H9 (cell line): Measurements from ENCODE around the gene HOXA7. TPM values are rescaled to one million over a fixed set of nuclear protein-coding genes. Genes with fewer than 3 reads are reported as not detected.

Experiments used
- DNase-seq: peaks from one replicate; pipeline ENCODE4 v3.0.0-alpha.2; 2017
- H2AFZ ChIP-seq: one replicate; pipeline ENCODE4 v1.6.1; 2013; ENCODE audit warnings: mild to moderate bottlenecking, low read length, control low read depth, moderate library complexity
- H2AK5ac ChIP-seq: 2 replicates; pipeline ENCODE4 v1.6.1; 2013; ENCODE audit warnings: low read length, control low read depth, mixed read lengths; ENCODE audit not compliant: insufficient read length
- H2BK120ac ChIP-seq: one replicate; pipeline ENCODE4 v1.6.1; 2013; ENCODE audit warnings: low read depth, mild to moderate bottlenecking, low read length, control low read depth, inconsistent platforms; ENCODE audit not compliant: poor library complexity, severe bottlenecking
- H2BK12ac ChIP-seq: 2 replicates; pipeline ENCODE4 v1.6.1; 2013; ENCODE audit warnings: low read length, control low read depth, mixed read lengths, low read depth; ENCODE audit not compliant: insufficient read length
- H2BK15ac ChIP-seq: 2 replicates; pipeline ENCODE4 v1.6.1; 2013; ENCODE audit warnings: low read depth, low read length, control low read depth
- H2BK20ac ChIP-seq: one replicate; pipeline ENCODE4 v1.6.1; 2013; ENCODE audit warnings: low read depth, mild to moderate bottlenecking, low read length, control low read depth, inconsistent platforms; ENCODE audit not compliant: poor library complexity, severe bottlenecking
- H2BK5ac ChIP-seq: 2 replicates; pipeline ENCODE4 v1.6.1; 2013; ENCODE audit warnings: low read length, control low read depth, mixed read lengths; ENCODE audit not compliant: insufficient read length
- H3K14ac ChIP-seq: 2 replicates; pipeline ENCODE4 v1.6.1; 2013; ENCODE audit warnings: low read length, control low read depth; ENCODE audit not compliant: insufficient read depth
- H3K18ac ChIP-seq: 2 replicates; pipeline ENCODE4 v1.6.1; 2013; ENCODE audit warnings: low read depth, mild to moderate bottlenecking, mixed read lengths, low read length, control low read depth; ENCODE audit not compliant: insufficient read length
- H3K23ac ChIP-seq: 2 replicates; pipeline ENCODE4 v1.6.1; 2013; ENCODE audit warnings: low read length, control low read depth, mixed read lengths, low read depth; ENCODE audit not compliant: insufficient read length
- H3K23me2 ChIP-seq: 2 replicates; pipeline ENCODE4 v1.6.1; 2013; ENCODE audit warnings: low read depth, mild to moderate bottlenecking, mixed read lengths, low read length, control low read depth; ENCODE audit not compliant: insufficient read length, poor library complexity, severe bottlenecking
- H3K27ac ChIP-seq: 2 replicates; pipeline ENCODE4 v1.5.1; 2013; ENCODE audit warnings: low read length, control low read depth, mixed read lengths, low read depth; ENCODE audit not compliant: insufficient read length
- H3K27me3 ChIP-seq: 2 replicates; pipeline ENCODE4 v1.6.1; 2013; ENCODE audit warnings: low read length, control low read depth, inconsistent platforms; ENCODE audit not compliant: insufficient read depth
- H3K4ac ChIP-seq: 2 replicates; pipeline ENCODE4 v1.6.1; 2013; ENCODE audit warnings: low read depth, mild to moderate bottlenecking, control low read depth, inconsistent platforms, low read length, moderate library complexity
- H3K4me1 ChIP-seq: 2 replicates; pipeline ENCODE4 v1.6.1; 2013; ENCODE audit warnings: low read length, control low read depth, inconsistent platforms; ENCODE audit not compliant: insufficient read depth
- H3K4me2 ChIP-seq: 2 replicates; pipeline ENCODE4 v1.6.1; 2013; ENCODE audit warnings: low read length, control low read depth, mixed read lengths; ENCODE audit not compliant: insufficient read length, insufficient read depth
- H3K56ac ChIP-seq: 2 replicates; pipeline ENCODE4 v1.6.1; 2013; ENCODE audit warnings: low read depth, mild to moderate bottlenecking, mixed read lengths, low read length, control low read depth; ENCODE audit not compliant: insufficient read length
- H3K79me1 ChIP-seq: 2 replicates; pipeline ENCODE4 v1.6.1; 2013; ENCODE audit warnings: low read depth, mild to moderate bottlenecking, moderate library complexity, low read length, control low read depth, inconsistent platforms; ENCODE audit not compliant: insufficient read depth, poor library complexity, severe bottlenecking
- H3K79me2 ChIP-seq: 2 replicates; pipeline ENCODE4 v1.6.1; 2013; ENCODE audit warnings: low read length, control low read depth, inconsistent platforms; ENCODE audit not compliant: insufficient read depth
- H3K9ac ChIP-seq: 2 replicates; pipeline ENCODE4 v1.6.1; 2013; ENCODE audit warnings: low read length, control low read depth, mixed read lengths; ENCODE audit not compliant: insufficient read length; ENCODE audit errors: extremely low read depth
- H3K9me3 ChIP-seq: one replicate; pipeline ENCODE4 v1.6.1; 2013; ENCODE audit warnings: low read depth, low read length, inconsistent platforms; ENCODE audit not compliant: control insufficient read depth
- H3T11ph ChIP-seq: one replicate; pipeline ENCODE4 v1.6.1; 2013; ENCODE audit warnings: mild to moderate bottlenecking, low read length, control low read depth, inconsistent platforms
- H4K20me1 ChIP-seq: one replicate; pipeline ENCODE4 v1.6.1; 2013; ENCODE audit not compliant: control insufficient read depth, insufficient read length, insufficient read depth
- H4K5ac ChIP-seq: 2 replicates; pipeline ENCODE4 v1.6.1; 2013; ENCODE audit warnings: low read depth, mild to moderate bottlenecking, mixed read lengths, low read length, control low read depth; ENCODE audit not compliant: insufficient read length
- H4K8ac ChIP-seq: replicated peaks from 2 replicates; pipeline ENCODE4 v1.6.1; 2013; ENCODE audit warnings: low read length, control low read depth, mixed read lengths, low read depth; ENCODE audit not compliant: insufficient read length
- H4K91ac ChIP-seq: 2 replicates; pipeline ENCODE4 v1.6.1; 2013; ENCODE audit warnings: low read depth, mild to moderate bottlenecking, moderate library complexity, mixed read lengths, low read length, control low read depth; ENCODE audit not compliant: insufficient read length
- H3K27ac Mint-ChIP-seq, 3 experiments: 2 replicates in 2 of 3; 3 replicates in 1 of 3; pipeline ENCODE4 v1.8.0; 2020 to 2021; ENCODE audit warnings: mixed read lengths in 3 of 3, mild to moderate bottlenecking in 1 of 3, moderate library complexity in 1 of 3
- H3K27me3 Mint-ChIP-seq: 2 replicates; pipeline ENCODE4 v1.8.0; 2021; ENCODE audit warnings: low read depth, mild to moderate bottlenecking, moderate library complexity, mixed read lengths
- H3K36me3 Mint-ChIP-seq, 3 experiments: 2 replicates in 2 of 3; 3 replicates in 1 of 3; pipeline ENCODE4 v1.8.0; 2020 to 2021; ENCODE audit warnings: low read depth in 3 of 3, mixed read lengths in 3 of 3; ENCODE audit not compliant: insufficient read depth in 1 of 3
- H3K4me1 Mint-ChIP-seq, 2 experiments: 2 replicates each; pipeline ENCODE4 v1.8.0; 2020; ENCODE audit warnings: mixed read lengths in 2 of 2
- H3K4me3 Mint-ChIP-seq, 2 experiments: 2 replicates in 1 of 2; 3 replicates in 1 of 2; pipeline ENCODE4 v1.8.0; 2020 to 2021; ENCODE audit warnings: mild to moderate bottlenecking in 2 of 2, mixed read lengths in 2 of 2, moderate library complexity in 1 of 2
- H3K9me3 Mint-ChIP-seq, 2 experiments: 2 replicates in 1 of 2; 3 replicates in 1 of 2; pipeline ENCODE4 v1.8.0; 2020; ENCODE audit warnings: mild to moderate bottlenecking in 2 of 2, mixed read lengths in 2 of 2, moderate library complexity in 1 of 2
- WGBS: extraction: QIAGEN DNeasy Blood & Tissue Kit; methylation state at CpG from one replicate; pipeline ENCODE4 v1.1.7; 2013; ENCODE audit warnings: missing lambda C conversion rate, low lambda C conversion rate, mixed read lengths; ENCODE audit not compliant: insufficient read length; ENCODE audit errors: extremely low coverage; 5-methylcytosine and 5-hydroxymethylcytosine counted together
- total RNA-seq: library from RNA; stranded (reverse); gene quantifications from 2 replicates; pipeline ENCODE4 v1.2.1, GENCODE V29; 2021
- TF ChIP-seq, protein P1 (sequence below): fragments of 200-600 bp; sonication (generic); conservative IDR thresholded peaks from 3 replicates; pipeline ENCODE4 v1.8.0; 2021; ENCODE audit warnings: antibody characterized with exemption, mild to moderate bottlenecking

HOXA7 gene
- total RNA-seq, 1 experiment from 2014 or later = not detected

DNA sequence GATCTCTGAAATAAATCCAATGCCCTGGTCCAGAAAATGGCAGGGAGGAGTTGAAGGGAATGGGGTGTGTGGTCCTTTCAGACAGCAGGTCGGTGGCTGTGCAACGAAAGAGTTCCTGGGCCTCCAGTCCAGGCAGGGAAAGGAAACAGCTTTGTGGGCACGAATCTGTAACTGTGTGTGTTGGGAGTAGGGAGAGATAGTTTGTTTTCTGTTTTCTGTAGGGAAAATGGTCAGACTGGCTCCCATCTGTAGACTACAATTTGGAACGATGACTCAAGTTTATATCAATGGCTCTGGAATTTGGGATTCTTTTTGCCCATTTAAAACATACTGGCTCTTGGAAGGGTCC, 11.4 kb upstream of the HOXA7 start:
- no peak overlapping the region for H3K18ac ChIP-seq
- Mint-ChIP-seq H3K27me3 (peaks cover 100% of the 10 kb centered on the region), H3K4me3 (no peak overlapping the region), H3K4me1 (peaks cover 0 to 15% of the 10 kb centered on the region in 2 experiments; a peak in 3 of 4 replicates), H3K9me3 (peaks cover 9 to 28% of the 10 kb centered on the region in 2 experiments), H3K36me3 (no peaks in the 10 kb centered on the region; a peak in 1 of 7 replicates), H3K27ac (no peak overlapping the region; a peak in 1 of 7 replicates)
- H3K56ac ChIP-seq = no peak overlapping the region
- DNase-seq = no peak
- no peak overlapping the region for H2AK5ac ChIP-seq
- no peak overlapping the region for H3K27ac ChIP-seq
- peaks cover 98% of the 10 kb centered on the region for H3K27me3 ChIP-seq
- no CpG with 5 or more reads among the region's 4 CpGs for WGBS
- H2BK20ac ChIP-seq = no peak overlapping the region
- H2BK120ac ChIP-seq = no peak overlapping the region
- H2BK5ac ChIP-seq = no peak overlapping the region
- H3T11ph ChIP-seq = no peak overlapping the region
- TF ChIP-seq, protein P1, sequence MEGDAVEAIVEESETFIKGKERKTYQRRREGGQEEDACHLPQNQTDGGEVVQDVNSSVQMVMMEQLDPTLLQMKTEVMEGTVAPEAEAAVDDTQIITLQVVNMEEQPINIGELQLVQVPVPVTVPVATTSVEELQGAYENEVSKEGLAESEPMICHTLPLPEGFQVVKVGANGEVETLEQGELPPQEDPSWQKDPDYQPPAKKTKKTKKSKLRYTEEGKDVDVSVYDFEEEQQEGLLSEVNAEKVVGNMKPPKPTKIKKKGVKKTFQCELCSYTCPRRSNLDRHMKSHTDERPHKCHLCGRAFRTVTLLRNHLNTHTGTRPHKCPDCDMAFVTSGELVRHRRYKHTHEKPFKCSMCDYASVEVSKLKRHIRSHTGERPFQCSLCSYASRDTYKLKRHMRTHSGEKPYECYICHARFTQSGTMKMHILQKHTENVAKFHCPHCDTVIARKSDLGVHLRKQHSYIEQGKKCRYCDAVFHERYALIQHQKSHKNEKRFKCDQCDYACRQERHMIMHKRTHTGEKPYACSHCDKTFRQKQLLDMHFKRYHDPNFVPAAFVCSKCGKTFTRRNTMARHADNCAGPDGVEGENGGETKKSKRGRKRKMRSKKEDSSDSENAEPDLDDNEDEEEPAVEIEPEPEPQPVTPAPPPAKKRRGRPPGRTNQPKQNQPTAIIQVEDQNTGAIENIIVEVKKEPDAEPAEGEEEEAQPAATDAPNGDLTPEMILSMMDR = no peak
- no peak overlapping the region for H3K4me2 ChIP-seq
- no peaks in the 10 kb centered on the region for H3K79me1 ChIP-seq
- H2AFZ ChIP-seq = no peak overlapping the region
- no peak overlapping the region for H4K91ac ChIP-seq
- no peaks in the 10 kb centered on the region for H3K79me2 ChIP-seq
- no peak overlapping the region for H4K5ac ChIP-seq
- H3K9ac ChIP-seq = no peak overlapping the region
- no peak overlapping the region for H4K8ac ChIP-seq
- no peak overlapping the region for H2BK12ac ChIP-seq
- H3K4ac ChIP-seq = no peak overlapping the region
- H3K23ac ChIP-seq = no peak overlapping the region
- no peak overlapping the region for H3K14ac ChIP-seq
- no peaks in the 10 kb centered on the region for H3K23me2 ChIP-seq
- no peaks in the 10 kb centered on the region for H4K20me1 ChIP-seq
- H3K4me1 ChIP-seq = no peaks in the 10 kb centered on the region
- no peak overlapping the region for H2BK15ac ChIP-seq
- no peaks in the 10 kb centered on the region for H3K9me3 ChIP-seq
